ENCODE results near the gene GJE1.

GJE1 gene

GRCh38 chr6:142183351-142183750 is 50.6 kb downstream of the GJE1 start:
- TF ChIP-seq, protein P1, sequence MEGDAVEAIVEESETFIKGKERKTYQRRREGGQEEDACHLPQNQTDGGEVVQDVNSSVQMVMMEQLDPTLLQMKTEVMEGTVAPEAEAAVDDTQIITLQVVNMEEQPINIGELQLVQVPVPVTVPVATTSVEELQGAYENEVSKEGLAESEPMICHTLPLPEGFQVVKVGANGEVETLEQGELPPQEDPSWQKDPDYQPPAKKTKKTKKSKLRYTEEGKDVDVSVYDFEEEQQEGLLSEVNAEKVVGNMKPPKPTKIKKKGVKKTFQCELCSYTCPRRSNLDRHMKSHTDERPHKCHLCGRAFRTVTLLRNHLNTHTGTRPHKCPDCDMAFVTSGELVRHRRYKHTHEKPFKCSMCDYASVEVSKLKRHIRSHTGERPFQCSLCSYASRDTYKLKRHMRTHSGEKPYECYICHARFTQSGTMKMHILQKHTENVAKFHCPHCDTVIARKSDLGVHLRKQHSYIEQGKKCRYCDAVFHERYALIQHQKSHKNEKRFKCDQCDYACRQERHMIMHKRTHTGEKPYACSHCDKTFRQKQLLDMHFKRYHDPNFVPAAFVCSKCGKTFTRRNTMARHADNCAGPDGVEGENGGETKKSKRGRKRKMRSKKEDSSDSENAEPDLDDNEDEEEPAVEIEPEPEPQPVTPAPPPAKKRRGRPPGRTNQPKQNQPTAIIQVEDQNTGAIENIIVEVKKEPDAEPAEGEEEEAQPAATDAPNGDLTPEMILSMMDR (conservative IDR thresholded peaks at IDR 0.05): no peak
- TF ChIP-seq ZFX (IDR thresholded peaks at IDR 0.05): no peak

GRCh38 chr6:142184307-142184706 is 51.6 kb downstream of the GJE1 start:
- TF ChIP-seq, protein P1 (conservative IDR thresholded peaks at IDR 0.05): no peak
- no peak for TF ChIP-seq ZFX (IDR thresholded peaks at IDR 0.05)
- H3K27ac ChIP-seq: no peak overlapping the region

More at GRCh38 chr6:142183351-142183750, 50.6 kb downstream of the GJE1 start:
- no peak overlapping the region for H3K27ac ChIP-seq

All from C4-2B (cell line).